Keratinocyte (primary cell): Measurements from ENCODE around the gene SMIM45.

Source experiments
- CTCF ChIP-seq, 3 experiments: IDR thresholded peaks in 1 of 3; conservative IDR thresholded peaks in 1 of 3; optimal IDR thresholded peaks in 1 of 3; 2 replicates in 2 of 3; 3 replicates in 1 of 3; pipeline versions ENCODE3 to v1.5.1; 2011; ENCODE audit warnings: low read length in 3 of 3, mild to moderate bottlenecking in 3 of 3, moderate library complexity in 2 of 3, control low read depth in 1 of 3, inconsistent platforms in 1 of 3; ENCODE audit not compliant: insufficient read depth in 2 of 3; ENCODE audit errors: extremely low read depth in 1 of 3
- EZH2 ChIP-seq: IDR thresholded peaks from one replicate; pipeline ENCODE4 v1.6.1; 2012; ENCODE audit warnings: inconsistent platforms, mild to moderate bottlenecking, low read length, moderate library complexity

DNA sequence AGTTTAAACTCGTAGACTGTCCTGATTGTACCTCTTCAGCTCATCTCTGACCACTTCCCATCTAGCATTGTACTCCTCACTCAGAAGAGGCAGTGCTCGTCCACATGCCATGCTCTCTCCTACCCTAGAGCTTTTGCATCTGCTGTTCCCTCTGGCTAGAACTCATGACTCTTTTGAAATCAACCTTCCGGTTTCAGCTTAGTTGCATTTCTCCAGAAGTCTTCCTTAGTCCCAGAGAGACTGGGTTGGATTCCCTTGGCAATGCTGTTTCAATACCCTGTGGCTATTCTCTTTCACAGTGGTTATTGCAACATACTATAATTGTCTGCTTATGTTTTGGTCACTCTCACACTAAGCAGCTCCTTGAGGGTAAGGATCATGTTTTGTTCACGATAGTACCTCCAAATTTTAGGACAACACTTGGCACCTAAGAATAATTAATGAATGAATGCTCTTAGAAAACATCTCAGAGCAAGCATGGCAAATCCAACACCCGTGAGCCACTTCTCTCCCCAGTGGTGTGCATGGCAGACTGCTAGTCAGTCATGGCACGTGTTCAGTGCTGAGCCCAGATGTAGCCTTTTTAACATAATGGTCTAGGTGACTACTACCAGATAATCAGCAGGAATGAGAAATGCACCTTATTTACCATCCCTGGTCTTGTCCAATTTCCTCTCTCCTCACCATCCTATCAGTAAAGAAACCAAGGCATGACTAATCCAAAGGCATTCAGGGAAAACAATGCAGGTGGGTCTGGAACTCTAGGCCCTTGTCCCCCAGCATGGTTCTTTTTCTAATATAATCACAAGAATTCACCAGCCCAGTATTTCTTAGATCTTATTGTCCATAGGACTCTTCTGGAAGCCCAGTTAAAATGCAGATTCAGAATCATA lies 31.8 kb downstream of the SMIM45 start:
- TF ChIP-seq CTCF (optimal IDR thresholded peaks at IDR 0.05 in 1 of 3, IDR thresholded peaks at IDR 0.05 in 1 of 3, conservative IDR thresholded peaks at IDR 0.05 in 1 of 3; ENCODE audit: extremely low read depth in 1 of 3, insufficient read depth in 2 of 3, low read length in 3 of 3) (no peak), EZH2 (no peak)
